Measurements from ENCODE around the gene MFSD1. TPM values are rescaled to one million over a fixed set of nuclear protein-coding genes. Genes with fewer than 3 reads are reported as not detected.

MFSD1 gene
- total RNA-seq, 1 donor from 2014 or later = 24.8 TPM

- no peaks in the 10 kb centered on the region for H3K36me3 Mint-ChIP-seq (ENCODE audit: low read depth, unreplicated experiment)
- no peaks in the 10 kb centered on the region for H3K9me3 Mint-ChIP-seq (ENCODE audit: unreplicated experiment)
- no peaks in the 10 kb centered on the region for H3K27me3 Mint-ChIP-seq (ENCODE audit: unreplicated experiment)
- no peak for TF ChIP-seq CTCF (IDR thresholded peaks at IDR 0.05; ENCODE audit: unreplicated experiment)
- no peaks in the 10 kb centered on the region for H3K4me1 Mint-ChIP-seq (ENCODE audit: unreplicated experiment)
- no peak for DNase-seq (ENCODE audit: low spot score)
- no peak overlapping the region for H3K27ac Mint-ChIP-seq (ENCODE audit: unreplicated experiment)
- H3K4me3 Mint-ChIP-seq (ENCODE audit: unreplicated experiment) = no peak overlapping the region
Observed at GRCh38 chr3:158794206-158794605, 7.6 kb upstream of the MFSD1 start.

DNA sequence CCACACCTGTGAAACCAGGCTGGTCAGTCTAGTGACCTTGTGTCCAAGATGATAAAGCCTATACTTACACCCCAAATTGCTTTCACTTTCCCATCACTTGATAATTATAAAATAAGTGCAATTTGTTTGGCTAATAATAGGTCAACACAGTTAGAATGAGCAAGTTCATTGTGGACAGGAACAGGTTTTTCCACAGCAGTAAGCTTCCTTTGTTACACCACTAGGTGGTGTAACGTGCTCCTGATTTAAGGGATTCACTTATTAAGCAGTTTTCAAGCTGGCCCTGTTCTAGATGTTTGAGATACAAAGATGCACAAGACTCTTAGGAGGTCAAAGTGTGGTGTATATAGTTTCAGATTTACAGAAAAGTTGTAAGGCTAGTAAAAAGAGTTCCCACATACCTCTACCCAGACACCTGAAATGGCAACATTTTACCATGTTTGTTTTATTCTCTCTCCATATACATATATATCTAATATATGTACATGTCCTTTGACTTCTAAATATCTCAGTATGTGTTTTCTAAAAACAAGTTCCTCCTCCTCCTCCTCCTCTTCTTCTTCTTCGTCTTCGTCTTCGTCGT lies 6.8 kb upstream of the MFSD1 start:
- no peaks in the 10 kb centered on the region for H3K4me1 Mint-ChIP-seq (ENCODE audit: unreplicated experiment)
- no peaks in the 10 kb centered on the region for H3K27me3 Mint-ChIP-seq (ENCODE audit: unreplicated experiment)
- no peak overlapping the region for H3K4me3 Mint-ChIP-seq (ENCODE audit: unreplicated experiment)
- DNase-seq (ENCODE audit: low spot score) = no peak
- no peaks in the 10 kb centered on the region for H3K9me3 Mint-ChIP-seq (ENCODE audit: unreplicated experiment)
- H3K27ac Mint-ChIP-seq (ENCODE audit: unreplicated experiment) = no peak overlapping the region
- peak; percentile 72 for TF ChIP-seq CTCF (IDR thresholded peaks at IDR 0.05; ENCODE audit: unreplicated experiment)
- no peaks in the 10 kb centered on the region for H3K36me3 Mint-ChIP-seq (ENCODE audit: low read depth, unreplicated experiment)

DNA sequence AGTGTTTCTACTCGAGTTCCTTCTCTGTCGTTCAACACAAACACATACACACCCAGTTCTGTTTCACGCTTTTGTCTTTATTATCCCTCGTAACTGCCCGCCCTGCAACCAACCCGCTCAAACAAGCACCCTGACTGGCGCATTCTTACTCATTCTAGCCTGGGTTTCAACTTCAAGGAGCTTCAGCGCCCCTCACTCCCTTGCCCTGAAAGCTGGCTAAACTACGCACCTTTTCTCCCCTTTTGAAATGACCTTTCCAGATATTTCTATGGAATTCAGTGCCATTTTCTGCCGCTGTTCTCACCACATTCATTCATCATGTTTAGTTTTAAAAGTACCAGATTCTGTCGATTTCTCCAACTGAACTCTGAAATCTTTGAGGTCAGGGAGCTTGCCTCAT lies 653 bp upstream of the MFSD1 start:
- Mint-ChIP-seq H3K36me3 (ENCODE audit: low read depth, unreplicated experiment) (no peaks in the 10 kb centered on the region), H3K4me1 (ENCODE audit: unreplicated experiment) (peaks cover 9% of the 10 kb centered on the region), H3K27me3 (ENCODE audit: unreplicated experiment) (peaks cover 4% of the 10 kb centered on the region), H3K4me3 (ENCODE audit: unreplicated experiment) (peak overlapping the region; percentile 91), H3K9me3 (ENCODE audit: unreplicated experiment) (no peaks in the 10 kb centered on the region), H3K27ac (ENCODE audit: unreplicated experiment) (peak overlapping the region; percentile 2)
- no peak for DNase-seq (ENCODE audit: low spot score)
- TF ChIP-seq CTCF (IDR thresholded peaks at IDR 0.05; ENCODE audit: unreplicated experiment) = no peak

DNA sequence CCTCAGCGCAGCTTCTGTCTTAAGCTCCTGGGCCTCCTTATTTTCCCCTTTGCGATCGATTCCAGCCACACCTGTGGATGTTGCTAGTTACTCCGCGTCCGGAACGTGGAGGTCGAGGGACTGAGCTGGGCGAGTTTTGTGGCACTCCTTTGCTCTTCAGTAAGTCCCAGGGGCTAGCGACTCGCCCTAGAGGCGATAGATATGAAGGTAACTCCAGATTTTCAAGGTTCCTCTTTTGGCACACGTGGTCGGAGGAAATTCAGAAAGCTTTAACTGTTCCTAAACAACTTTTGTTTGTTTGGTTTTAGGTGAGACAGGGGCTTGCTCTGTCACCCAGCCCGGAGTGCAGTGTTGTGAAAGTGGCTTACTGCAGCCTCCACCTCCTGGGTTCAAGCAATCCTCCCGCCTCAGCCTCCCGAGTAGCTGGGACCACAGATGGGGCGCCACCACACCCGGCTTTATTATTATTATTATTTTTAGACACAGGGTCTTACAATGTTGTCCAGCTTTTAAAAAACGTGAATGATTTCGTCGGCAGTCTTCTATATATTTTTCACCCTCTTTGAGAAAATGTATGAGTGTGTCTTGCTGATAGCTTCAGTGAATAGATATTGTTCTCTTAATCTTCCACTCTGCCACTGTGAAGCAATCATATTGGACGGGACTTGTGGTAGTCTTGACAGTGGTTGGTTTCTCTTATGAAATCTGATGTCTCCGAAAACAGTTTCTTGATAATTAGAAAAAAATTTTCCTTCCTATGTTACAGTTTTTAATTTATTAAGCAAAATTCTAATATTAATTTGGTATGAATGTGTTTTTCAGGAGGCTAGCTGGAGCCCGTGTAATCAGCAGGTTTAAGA lies 785 bp downstream of the MFSD1 start:
- TF ChIP-seq CTCF (IDR thresholded peaks at IDR 0.05; ENCODE audit: unreplicated experiment) = no peak
- Mint-ChIP-seq H3K9me3 (ENCODE audit: unreplicated experiment) (no peaks in the 10 kb centered on the region), H3K36me3 (ENCODE audit: low read depth, unreplicated experiment) (no peaks in the 10 kb centered on the region), H3K27me3 (ENCODE audit: unreplicated experiment) (peaks cover 4% of the 10 kb centered on the region), H3K27ac (ENCODE audit: unreplicated experiment) (peak overlapping the region; percentile 22), H3K4me3 (ENCODE audit: unreplicated experiment) (peak overlapping the region; percentile 91), H3K4me1 (ENCODE audit: unreplicated experiment) (peaks cover 9% of the 10 kb centered on the region)
- DNase-seq (ENCODE audit: low spot score) = no peak

DNA sequence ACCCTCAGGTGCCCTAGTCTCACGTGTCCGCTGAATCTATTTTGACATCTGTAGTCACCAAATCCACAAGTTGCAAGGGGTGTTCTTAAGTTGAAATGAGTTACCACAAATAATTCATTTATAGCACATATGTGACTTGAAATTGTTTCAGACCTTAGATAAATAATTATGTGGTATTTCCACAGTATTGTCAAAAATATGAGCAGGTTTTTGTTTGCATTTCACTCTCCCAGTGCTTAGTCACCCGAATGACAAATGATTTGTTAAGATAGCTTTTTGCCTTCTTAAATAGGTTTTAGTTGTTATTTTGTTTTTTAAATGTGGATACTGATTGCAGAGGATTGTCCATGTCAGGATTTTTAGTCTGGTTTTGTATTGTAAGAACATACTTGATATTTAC lies 2.6 kb downstream of the MFSD1 start:
- TF ChIP-seq CTCF (IDR thresholded peaks at IDR 0.05; ENCODE audit: unreplicated experiment) = no peak
- Mint-ChIP-seq H3K36me3 (ENCODE audit: low read depth, unreplicated experiment) (no peaks in the 10 kb centered on the region), H3K27ac (ENCODE audit: unreplicated experiment) (no peak overlapping the region), H3K4me3 (ENCODE audit: unreplicated experiment) (no peak overlapping the region), H3K9me3 (ENCODE audit: unreplicated experiment) (no peaks in the 10 kb centered on the region), H3K4me1 (ENCODE audit: unreplicated experiment) (peaks cover 9% of the 10 kb centered on the region), H3K27me3 (ENCODE audit: unreplicated experiment) (peaks cover 4% of the 10 kb centered on the region)
- DNase-seq (ENCODE audit: low spot score) = no peak
